Gastroesophageal sphincter (tissue), 4 donors: ENCODE measurements around the gene B3GNT9. TPM values are rescaled to one million over a fixed set of nuclear protein-coding genes. Genes with fewer than 3 reads are reported as not detected.

ENCODE experiments used
- ATAC-seq: fragments of 150-250 bp; one replicate; pipeline ENCODE4 v1.9.1; 2016; ENCODE audit warnings: mild to moderate bottlenecking, moderate library complexity
- H3K27ac ChIP-seq, 4 donors: fragments of 200-600 bp; sonication (generic) in 3 of 4; 1 replicate in 3 of 4; 2 replicates in 1 of 4; pipeline ENCODE4 v1.5.1; 2016 to 2019
- H3K27me3 ChIP-seq: fragments of 200-600 bp; sonication (generic); one replicate; pipeline ENCODE4 v1.5.1; 2019
- H3K36me3 ChIP-seq, 2 donors: fragments of 200-600 bp; sonication (generic); one replicate each; pipeline ENCODE4 v1.5.1; 2019; ENCODE audit warnings: control low read depth in 1 of 2
- H3K4me1 ChIP-seq, 3 donors: fragments of 200-600 bp; sonication (generic); 1 replicate in 2 of 3; 2 replicates in 1 of 3; pipeline ENCODE4 v1.5.1; 2016 to 2019; ENCODE audit warnings: control low read depth in 2 of 3
- H3K4me3 ChIP-seq, 2 donors: fragments of 200-600 bp; sonication (generic); one replicate each; pipeline ENCODE4 v1.5.1; 2019; ENCODE audit warnings: mild to moderate bottlenecking in 1 of 2, moderate library complexity in 1 of 2
- H3K9me3 ChIP-seq, 3 donors: fragments of 200-600 bp; sonication (generic); one replicate each; pipeline ENCODE4 v1.5.1; 2017 to 2019; ENCODE audit warnings: control low read depth in 2 of 3
- CTCF ChIP-seq, 4 experiments: fragments of 200-600 bp in 2 of 4; fragments of 450-650 bp in 2 of 4; sonication (generic) in 1 of 4; IDR thresholded peaks; one replicate each; pipeline ENCODE4 v1.5.1; 2017 to 2019; ENCODE audit warnings: antibody characterized with exemption in 4 of 4, mild to moderate bottlenecking in 2 of 4, moderate library complexity in 2 of 4
- EP300 ChIP-seq: sonication (generic); formaldehyde crosslinking; IDR thresholded peaks from one replicate; pipeline ENCODE4 v1.6.1; 2017; ENCODE audit warnings: antibody characterized with exemption, mild to moderate bottlenecking
- POLR2A ChIP-seq, 2 donors: fragments of 450-650 bp; IDR thresholded peaks; one replicate each; pipeline ENCODE4 v1.6.1; 2017; ENCODE audit warnings: antibody characterized with exemption in 2 of 2, mild to moderate bottlenecking in 2 of 2, moderate library complexity in 1 of 2
- POLR2AphosphoS5 ChIP-seq: sonication (generic); formaldehyde crosslinking; IDR thresholded peaks from one replicate; pipeline ENCODE4 v1.6.1; 2017; ENCODE audit warnings: antibody characterized with exemption
- WGBS, 2 donors: methylation state at CpG; one replicate each; pipeline ENCODE4 v1.1.5; 2018; ENCODE audit warnings: low coverage in 1 of 2; 5-methylcytosine and 5-hydroxymethylcytosine counted together
- total RNA-seq, 4 donors: library from RNA; depleted of rRNA; stranded (reverse); fragments of >200 nt; gene quantifications; one replicate each; pipeline ENCODE4 v1.1.0, GENCODE V29; 2016

The B3GNT9 gene
- total RNA-seq, 4 donors from 2014 or later, result 16.3 to 33.6 (median 23.1) TPM

GRCh38 chr16:67190448-67191399 is 39.9 kb upstream of the B3GNT9 start:
- Histone ChIP-seq H3K36me3 (peaks cover 0 to 27% of the 10 kb centered on the region in 2 donors), H3K4me3 (no peak overlapping the region), H3K4me1 (peaks cover 0 to 52% (median 18%) of the 10 kb centered on the region in 3 donors), H3K27ac (no peak overlapping the region), H3K9me3 (no peaks in the 10 kb centered on the region), H3K27me3 (no peaks in the 10 kb centered on the region)
- WGBS, 2 donors, result 48 to 72% methylated on average over 2 to 7 of the region's 13 CpGs
- no peak for TF ChIP-seq POLR2AphosphoS5
- TF ChIP-seq EP300, result no peak
- TF ChIP-seq CTCF (IDR thresholded peaks at IDR 0.05), result no peak
- no peak for TF ChIP-seq POLR2A (IDR thresholded peaks at IDR 0.05)
- no peak for ATAC-seq

- Histone ChIP-seq H3K4me3 (no peak within 1 kb of the TSS), H3K9me3 (no peaks in the 10 kb centered on the region), H3K4me1 (peaks cover 0 to 54% (median 25%) of the 10 kb centered on the region in 3 donors), H3K27ac (no peak within 1 kb of the TSS), H3K36me3 (peaks cover 0 to 20% of the 10 kb centered on the region in 2 donors), H3K27me3 (no peaks in the 10 kb centered on the region)
- TF ChIP-seq CTCF (IDR thresholded peaks at IDR 0.05) (no peak), POLR2A (IDR thresholded peaks at IDR 0.05) (no peak), EP300 (no peak), POLR2AphosphoS5 (no peak)
- 29 to 71% methylated on average over 1 of the region's 6 CpGs for WGBS, 2 donors
- no peak for ATAC-seq
Observed at GRCh38 chr16:67190041-67190440, 39.2 kb upstream of the B3GNT9 start, which contains the start of gene EXOC3L1. TSS of gene EXOC3L1 (minus strand) at chr16:67190136. CDS start at chr16:67189676, 460 bp downstream.

- H3K4me1 ChIP-seq, result peaks cover 0 to 51% (median 34%) of the 10 kb centered on the region in 3 donors
- no peaks in the 10 kb centered on the region for H3K27me3 ChIP-seq
- no peak for ATAC-seq
- no peak overlapping the region for H3K27ac ChIP-seq
- no peak overlapping the region for H3K4me3 ChIP-seq
- WGBS, 2 donors, result 77% methylated on average over 4 of the region's 15 CpGs; no CpG with 5 or more reads in 1 of the 2 donors
- peaks cover 0 to 8% of the 10 kb centered on the region in 2 donors for H3K36me3 ChIP-seq
- no peak for TF ChIP-seq EP300
- no peaks in the 10 kb centered on the region for H3K9me3 ChIP-seq
Observed at GRCh38 chr16:67188798-67189197, 38.0 kb upstream of the B3GNT9 start.

DNA sequence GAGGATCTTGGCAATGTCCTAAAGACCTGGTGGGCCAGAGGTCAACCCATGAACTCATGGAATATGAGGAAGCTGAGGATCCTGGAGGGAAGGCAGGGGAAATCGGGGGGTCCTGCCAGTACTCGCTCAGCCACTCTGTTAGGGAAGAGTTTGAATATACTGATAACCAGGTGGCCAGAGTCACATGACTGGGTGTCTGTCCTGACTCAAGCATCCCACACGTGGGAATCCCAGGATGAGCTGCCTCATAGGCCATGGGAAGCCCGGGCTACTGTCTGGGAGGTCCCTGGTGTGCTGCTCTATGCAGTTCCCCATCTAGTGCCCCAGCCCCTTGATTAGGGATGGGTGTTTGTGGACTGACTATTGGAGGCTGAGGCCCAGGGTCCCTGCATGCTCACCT is 37.5 kb upstream of the B3GNT9 start:
- ATAC-seq, result no peak
- 70 to 78% methylated on average over 2 of the region's 4 CpGs for whole genome bisulfite sequencing, 2 donors
- Histone ChIP-seq H3K9me3 (no peaks in the 10 kb centered on the region), H3K36me3 (peaks cover 0 to 3% of the 10 kb centered on the region in 2 donors), H3K27me3 (no peaks in the 10 kb centered on the region), H3K4me3 (no peak overlapping the region), H3K27ac (no peak overlapping the region), H3K4me1 (peaks cover 0 to 48% (median 32%) of the 10 kb centered on the region in 3 donors)
- TF ChIP-seq POLR2AphosphoS5 (no peak), POLR2A (IDR thresholded peaks at IDR 0.05) (no peak), CTCF (IDR thresholded peaks at IDR 0.05) (no peak), EP300 (no peak)

GRCh38 chr16:67187175-67187890 is 36.5 kb upstream of the B3GNT9 start:
- Histone ChIP-seq H3K4me3 (no peak overlapping the region), H3K4me1 (peaks cover 0 to 48% (median 24%) of the 10 kb centered on the region in 3 donors), H3K27me3 (no peaks in the 10 kb centered on the region), H3K27ac (no peak overlapping the region), H3K9me3 (no peaks in the 10 kb centered on the region), H3K36me3 (no peaks in the 10 kb centered on the region)
- TF ChIP-seq POLR2AphosphoS5 (no peak), POLR2A (IDR thresholded peaks at IDR 0.05) (no peak), EP300 (no peak), CTCF (IDR thresholded peaks at IDR 0.05) (no peak)
- WGBS, 2 donors, result 80% methylated on average over 2 of the region's 26 CpGs; no CpG with 5 or more reads in 1 of the 2 donors
- no peak for ATAC-seq
